Stomach (tissue), 9 donors: ENCODE results near the gene EFCAB11. TPM values are rescaled to one million over a fixed set of nuclear protein-coding genes. Genes with fewer than 3 reads are reported as not detected.

ENCODE experiments used
- DNase-seq, 2 donors: peaks; one replicate each; pipeline versions ENCODE4 v3.0.0 to v3.0.0-alpha.2; 2013 to 2019
- H3K27ac ChIP-seq, 5 donors: fragments of 200-600 bp in 4 of 5; sonication (generic) in 4 of 5; one replicate each; pipeline ENCODE4 v1.5.1; 2013 to 2019; ENCODE audit warnings: mild to moderate bottlenecking in 1 of 5, moderate library complexity in 1 of 5
- H3K27me3 ChIP-seq, 3 donors: fragments of 200-600 bp; sonication (generic); one replicate each; pipeline ENCODE4 v1.5.1; 2017 to 2019; ENCODE audit warnings: mixed run types in 1 of 3
- H3K36me3 ChIP-seq, 4 donors: fragments of 200-600 bp; sonication (generic); 1 replicate in 3 of 4; 2 replicates in 1 of 4; pipeline ENCODE4 v1.5.1; 2016 to 2019
- H3K4me1 ChIP-seq, 4 donors: fragments of 200-600 bp; sonication (generic); one replicate each; pipeline ENCODE4 v1.5.1; 2016 to 2019
- H3K4me3 ChIP-seq, 4 donors: fragments of 200-600 bp; sonication (generic) in 3 of 4; one replicate each; pipeline ENCODE4 v1.5.1; 2016 to 2019; ENCODE audit warnings: mild to moderate bottlenecking in 1 of 4
- H3K9me3 ChIP-seq, 4 donors: fragments of 200-600 bp; sonication (generic); one replicate each; pipeline ENCODE4 v1.5.1; 2016 to 2019
- CTCF ChIP-seq, 7 experiments: fragments of 450-650 bp in 4 of 7; fragments of 200-600 bp in 3 of 7; sonication (generic) in 3 of 7; IDR thresholded peaks; one replicate each; pipeline ENCODE4 v1.5.1; 2016 to 2019; ENCODE audit warnings: antibody characterized with exemption in 7 of 7, control low read depth in 2 of 7, mild to moderate bottlenecking in 1 of 7
- EP300 ChIP-seq: sonication (generic); formaldehyde crosslinking; IDR thresholded peaks from one replicate; pipeline ENCODE4 v1.6.1; 2017; ENCODE audit warnings: antibody characterized with exemption
- POLR2A ChIP-seq, 4 donors: fragments of 450-650 bp; IDR thresholded peaks; one replicate each; pipeline ENCODE4 v1.6.1; 2016; ENCODE audit warnings: antibody characterized with exemption in 4 of 4, control low read depth in 2 of 4, mild to moderate bottlenecking in 1 of 4, moderate library complexity in 1 of 4
- POLR2AphosphoS5 ChIP-seq, 3 donors: sonication (generic); formaldehyde crosslinking; IDR thresholded peaks; one replicate each; pipeline ENCODE4 v1.6.1; 2016; ENCODE audit warnings: antibody characterized with exemption in 3 of 3
- WGBS, 5 donors: extraction: QIAGEN DNeasy Blood & Tissue Kit in 3 of 5; methylation state at CpG; one replicate each; pipeline versions ENCODE4 v1.1.5 to v1.1.7; 2013 to 2018; 5-methylcytosine and 5-hydroxymethylcytosine counted together
- intact Hi-C: fragments of 100-400 bp; cut with DNase I; formaldehyde crosslinking; loops from one replicate; pipeline ENCODE4 v1.15.1; 2023; ENCODE audit warnings: low total_unique reads
- polyA plus RNA-seq, 3 donors: library from polyadenylated mRNA; stranded (reverse); fragments of 200-250 nt; gene quantifications; one replicate each; pipeline ENCODE4 v1.2.3, GENCODE V29; 2013
- total RNA-seq, 5 donors: library from RNA; depleted of rRNA; stranded (reverse); fragments of >200 nt; gene quantifications; one replicate each; pipeline versions ENCODE4 v1.1.0 to v1.2.3, GENCODE V29; 2014 to 2016
- donor health status: healthy with polysubstance abuse.
- donor health status: Bipolar disorder and iron deficiency.
- donor health status: healthy.

Gene EFCAB11
- total and polyA plus RNA-seq, 8 donors: 4.5 to 20.4 (median 10.0) TPM

- no peaks in the 10 kb centered on the region for H3K27me3 ChIP-seq
- peak in 1 of 2 donors; percentile 34 for DNase-seq
- no peaks in the 10 kb centered on the region for H3K36me3 ChIP-seq
- no peak overlapping the region for H3K4me3 ChIP-seq
- 90 to 97% (median 92%) methylated on average over 5 of the region's 5 CpGs for WGBS, 5 donors
- H3K9me3 ChIP-seq: no peaks in the 10 kb centered on the region
- no peaks in the 10 kb centered on the region for H3K4me1 ChIP-seq
- TF ChIP-seq POLR2AphosphoS5 (IDR thresholded peaks at IDR 0.05) (no peak), EP300 (no peak), CTCF (IDR thresholded peaks at IDR 0.05) (no peak), POLR2A (IDR thresholded peaks at IDR 0.05) (no peak)
- no peak overlapping the region for H3K27ac ChIP-seq
- intact Hi-C loops: no loop called here
Observed at GRCh38 chr14:89810101-89810500, 144.4 kb downstream of the EFCAB11 start.

- 80 to 87% (median 84%) methylated on average over 6 of the region's 6 CpGs for WGBS, 5 donors
- TF ChIP-seq POLR2AphosphoS5 (IDR thresholded peaks at IDR 0.05): no peak
- TF ChIP-seq POLR2A (IDR thresholded peaks at IDR 0.05): no peak
- no peak for TF ChIP-seq CTCF (IDR thresholded peaks at IDR 0.05)
- no peak for TF ChIP-seq EP300
- no peak overlapping the region for H3K4me3 ChIP-seq
- H3K27ac ChIP-seq: no peak overlapping the region
- no peak for DNase-seq
- no peaks in the 10 kb centered on the region for H3K9me3 ChIP-seq
- no peaks in the 10 kb centered on the region for H3K27me3 ChIP-seq
- no peaks in the 10 kb centered on the region for H3K36me3 ChIP-seq
- H3K4me1 ChIP-seq: no peaks in the 10 kb centered on the region
- intact Hi-C loops: no loop called here
Observed at GRCh38 chr14:89807892-89808291, 146.6 kb downstream of the EFCAB11 start.

- DNase-seq: no peak
- Histone ChIP-seq H3K9me3 (no peaks in the 10 kb centered on the region), H3K4me3 (no peak overlapping the region), H3K27ac (no peak overlapping the region), H3K36me3 (no peaks in the 10 kb centered on the region), H3K4me1 (no peaks in the 10 kb centered on the region), H3K27me3 (no peaks in the 10 kb centered on the region)
- intact Hi-C loops: no loop called here
- TF ChIP-seq EP300: no peak
- TF ChIP-seq POLR2AphosphoS5 (IDR thresholded peaks at IDR 0.05): no peak
- TF ChIP-seq POLR2A (IDR thresholded peaks at IDR 0.05): no peak
- TF ChIP-seq CTCF (IDR thresholded peaks at IDR 0.05): no peak
Observed at GRCh38 chr14:89807151-89807550, 147.4 kb downstream of the EFCAB11 start.

- Histone ChIP-seq H3K9me3 (no peaks in the 10 kb centered on the region), H3K4me1 (no peaks in the 10 kb centered on the region), H3K27ac (no peak overlapping the region), H3K4me3 (no peak overlapping the region), H3K27me3 (no peaks in the 10 kb centered on the region), H3K36me3 (no peaks in the 10 kb centered on the region)
- intact Hi-C loops: no loop called here
- TF ChIP-seq POLR2AphosphoS5 (IDR thresholded peaks at IDR 0.05): no peak
- no peak for TF ChIP-seq POLR2A (IDR thresholded peaks at IDR 0.05)
- TF ChIP-seq CTCF (IDR thresholded peaks at IDR 0.05): no peak
- no peak for TF ChIP-seq EP300
- DNase-seq: no peak
- 87 to 94% (median 90%) methylated on average over 2 of the region's 2 CpGs for WGBS, 5 donors
Observed at GRCh38 chr14:89806451-89806850, 148.1 kb downstream of the EFCAB11 start.
